GM23338 (cell line): ENCODE results near the gene PRKX. TPM values are rescaled to one million over a fixed set of nuclear protein-coding genes. Genes with fewer than 3 reads are reported as not detected.

Source experiments
- ATAC-seq: fragments of 200-7000 bp; cut with Tn5 transposase; 3 replicates; pipeline ENCODE4 v1.9.1; 2020
- DNase-seq: peaks from one replicate; pipeline ENCODE4 v3.0.0-alpha.2; 2015; ENCODE audit warnings: low spot score
- H2AFZ ChIP-seq: fragments of 200-600 bp; sonication (generic); 2 replicates; pipeline ENCODE4 v1.8.0; 2016; ENCODE audit warnings: antibody characterized with exemption, mild to moderate bottlenecking, moderate library complexity
- H3F3A ChIP-seq: fragments of 200-600 bp; sonication (generic); replicated peaks from 2 replicates; pipeline ENCODE4 v1.8.0; 2017; ENCODE audit warnings: antibody characterized with exemption, mixed run types, low read depth
- H3K27ac ChIP-seq: fragments of 200-600 bp; sonication (generic); 2 replicates; pipeline ENCODE4 v1.6.1; 2016; ENCODE audit warnings: low read depth
- H3K27me3 ChIP-seq: fragments of 200-600 bp; sonication (generic); 2 replicates; pipeline ENCODE4 v1.8.0; 2016; ENCODE audit warnings: mild to moderate bottlenecking, mixed run types, moderate library complexity; ENCODE audit not compliant: insufficient read depth
- H3K36me3 ChIP-seq: fragments of 200-600 bp; sonication (generic); 2 replicates; pipeline ENCODE4 v1.8.0; 2016; ENCODE audit warnings: mild to moderate bottlenecking; ENCODE audit not compliant: insufficient read depth
- H3K4me1 ChIP-seq: fragments of 200-600 bp; sonication (generic); 2 replicates; pipeline ENCODE4 v1.8.0; 2016; ENCODE audit warnings: mild to moderate bottlenecking, moderate library complexity; ENCODE audit not compliant: insufficient read depth
- H3K4me2 ChIP-seq: fragments of 200-600 bp; sonication (generic); 2 replicates; pipeline ENCODE4 v1.7.1; 2017; ENCODE audit warnings: mixed run types
- H3K4me3 ChIP-seq: fragments of 200-600 bp; sonication (generic); 2 replicates; pipeline ENCODE4 v1.6.1; 2016; ENCODE audit warnings: mixed run types
- H3K79me2 ChIP-seq: fragments of 200-600 bp; sonication (generic); replicated peaks from 2 replicates; pipeline ENCODE4 v1.8.0; 2017; ENCODE audit warnings: mild to moderate bottlenecking; ENCODE audit not compliant: insufficient read depth
- H3K9me2 ChIP-seq: fragments of 200-600 bp; sonication (generic); 2 replicates; pipeline ENCODE4 v1.8.0; 2017; ENCODE audit not compliant: insufficient read depth
- H4K20me1 ChIP-seq: fragments of 200-600 bp; sonication (generic); replicated peaks from 2 replicates; pipeline ENCODE4 v1.8.0; 2017; ENCODE audit warnings: mild to moderate bottlenecking; ENCODE audit not compliant: insufficient read depth
- H3K27ac Mint-ChIP-seq: 2 replicates; pipeline ENCODE4 v1.8.0; 2020; ENCODE audit warnings: inconsistent platforms, mild to moderate bottlenecking, moderate library complexity, mixed read lengths
- H3K27me3 Mint-ChIP-seq: 3 replicates; pipeline ENCODE4 v1.8.0; 2022; ENCODE audit warnings: low read depth, mild to moderate bottlenecking, moderate library complexity, mixed read lengths, inconsistent platforms; ENCODE audit not compliant: insufficient read depth, poor library complexity
- H3K36me3 Mint-ChIP-seq: 3 replicates; pipeline ENCODE4 v1.8.0; 2021; ENCODE audit warnings: low read depth, mild to moderate bottlenecking, inconsistent platforms, moderate library complexity, mixed read lengths
- H3K4me1 Mint-ChIP-seq: 3 replicates; pipeline ENCODE4 v1.8.0; 2020; ENCODE audit warnings: mild to moderate bottlenecking, inconsistent platforms, mixed read lengths
- H3K4me3 Mint-ChIP-seq: 3 replicates; pipeline ENCODE4 v1.8.0; 2021; ENCODE audit warnings: moderate library complexity, mild to moderate bottlenecking, inconsistent platforms, mixed read lengths
- H3K9me3 Mint-ChIP-seq: 3 replicates; pipeline ENCODE4 v1.8.0; 2020; ENCODE audit warnings: moderate library complexity, mild to moderate bottlenecking, inconsistent platforms, mixed read lengths
- CREB1 ChIP-seq: fragments of 250-450 bp; sonication (Bioruptor Pico); IDR thresholded peaks from 2 replicates; pipeline ENCODE4 v1.5.0; 2020; ENCODE audit warnings: low read depth, mild to moderate bottlenecking, moderate library complexity
- EZH2 ChIP-seq: fragments of 200-600 bp; sonication (generic); IDR thresholded peaks from one replicate; pipeline ENCODE4 v1.8.0; 2017; ENCODE audit warnings: antibody characterized with exemption, mild to moderate bottlenecking, low read depth; ENCODE audit not compliant: unreplicated experiment
- EZH2phosphoT487 ChIP-seq: fragments of 200-600 bp; sonication (generic); IDR thresholded peaks from one replicate; pipeline ENCODE4 v1.8.1; 2018; ENCODE audit warnings: antibody characterized with exemption; ENCODE audit not compliant: unreplicated experiment
- JUNB ChIP-seq: IDR thresholded peaks from one replicate; pipeline ENCODE4 v1.6.1; 2016; ENCODE audit warnings: antibody characterized with exemption; ENCODE audit not compliant: unreplicated experiment
- NANOG ChIP-seq: IDR thresholded peaks from 2 replicates; pipeline ENCODE4 v1.6.1; 2016; ENCODE audit warnings: antibody characterized with exemption, borderline replicate concordance
- POLR2AphosphoS5 ChIP-seq: IDR thresholded peaks from 2 replicates; pipeline ENCODE4 v1.6.1; 2016; ENCODE audit warnings: antibody characterized with exemption, low read depth
- ZNF114 ChIP-seq: fragments of 250-450 bp; sonication (Bioruptor Pico); IDR thresholded peaks from 2 replicates; pipeline ENCODE4 v1.5.0; 2020; ENCODE audit warnings: mild to moderate bottlenecking, moderate library complexity
- ZNF331 ChIP-seq: fragments of 250-450 bp; sonication (Bioruptor Pico); IDR thresholded peaks from 2 replicates; pipeline ENCODE4 v1.5.0; 2020; ENCODE audit warnings: low read depth, mild to moderate bottlenecking, moderate library complexity
- polyA plus RNA-seq: library from polyadenylated mRNA; unstranded; fragments of >200 nt; fragmentation: Nextera tagmentation; extraction: Ambion mirVana; gene quantifications from 2 replicates; pipeline ENCODE4 v1.2.1, GENCODE V29; 2016
- total RNA-seq: library from RNA; depleted of rRNA; stranded (reverse); fragments of >200 nt; shearing (Covaris generic); gene quantifications from 2 replicates; pipeline ENCODE4 v1.2.3, GENCODE V29; 2014
- TF ChIP-seq, protein P1 (sequence below): IDR thresholded peaks from 2 replicates; pipeline ENCODE4 v1.6.1; 2016; ENCODE audit warnings: antibody characterized with exemption
- TF ChIP-seq, protein P2 (sequence below), 2 experiments: fragments of 200-600 bp in 1 of 2; sonication (generic) in 1 of 2; conservative IDR thresholded peaks; 2 replicates each; pipeline versions ENCODE4 v1.5.1 to v1.6.1; 2016 to 2017; ENCODE audit warnings: antibody characterized with exemption in 2 of 2, low read depth in 2 of 2, mild to moderate bottlenecking in 2 of 2, moderate library complexity in 1 of 2
- TF ChIP-seq, protein P3 (sequence below): IDR thresholded peaks from one replicate; pipeline ENCODE4 v1.6.1; 2018; ENCODE audit warnings: antibody characterized with exemption; ENCODE audit not compliant: unreplicated experiment

The PRKX gene
- total and polyA plus RNA-seq, 2 experiments from 2014 or later, result 12.9 to 43.5 TPM

DNA sequence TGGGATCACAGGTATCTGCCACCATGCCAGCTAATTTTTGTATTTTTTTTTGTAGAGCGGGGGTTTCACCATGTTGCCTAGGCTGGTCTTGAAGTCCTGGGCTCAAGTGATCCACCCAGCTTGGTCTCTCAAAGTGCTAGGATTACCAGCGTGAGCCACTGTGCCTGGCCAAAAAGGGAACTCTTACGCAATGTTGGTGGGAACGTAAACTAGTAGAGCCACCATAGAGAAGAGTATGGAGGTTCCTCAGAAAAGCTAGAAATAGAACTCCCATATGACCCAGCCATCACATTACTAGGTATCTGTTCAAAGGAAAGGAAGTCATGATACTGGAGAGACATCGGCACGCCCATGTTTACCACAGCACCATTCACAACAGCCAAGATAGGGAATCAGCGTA lies 85.9 kb downstream of the PRKX start (continued):
- TF ChIP-seq, protein P1, sequence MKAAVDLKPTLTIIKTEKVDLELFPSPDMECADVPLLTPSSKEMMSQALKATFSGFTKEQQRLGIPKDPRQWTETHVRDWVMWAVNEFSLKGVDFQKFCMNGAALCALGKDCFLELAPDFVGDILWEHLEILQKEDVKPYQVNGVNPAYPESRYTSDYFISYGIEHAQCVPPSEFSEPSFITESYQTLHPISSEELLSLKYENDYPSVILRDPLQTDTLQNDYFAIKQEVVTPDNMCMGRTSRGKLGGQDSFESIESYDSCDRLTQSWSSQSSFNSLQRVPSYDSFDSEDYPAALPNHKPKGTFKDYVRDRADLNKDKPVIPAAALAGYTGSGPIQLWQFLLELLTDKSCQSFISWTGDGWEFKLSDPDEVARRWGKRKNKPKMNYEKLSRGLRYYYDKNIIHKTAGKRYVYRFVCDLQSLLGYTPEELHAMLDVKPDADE, result no peak
- TF ChIP-seq ZNF114, result no peak
- TF ChIP-seq CREB1, result no peak
- no peak for TF ChIP-seq NANOG
- no peak for TF ChIP-seq POLR2AphosphoS5
- TF ChIP-seq, protein P2, sequence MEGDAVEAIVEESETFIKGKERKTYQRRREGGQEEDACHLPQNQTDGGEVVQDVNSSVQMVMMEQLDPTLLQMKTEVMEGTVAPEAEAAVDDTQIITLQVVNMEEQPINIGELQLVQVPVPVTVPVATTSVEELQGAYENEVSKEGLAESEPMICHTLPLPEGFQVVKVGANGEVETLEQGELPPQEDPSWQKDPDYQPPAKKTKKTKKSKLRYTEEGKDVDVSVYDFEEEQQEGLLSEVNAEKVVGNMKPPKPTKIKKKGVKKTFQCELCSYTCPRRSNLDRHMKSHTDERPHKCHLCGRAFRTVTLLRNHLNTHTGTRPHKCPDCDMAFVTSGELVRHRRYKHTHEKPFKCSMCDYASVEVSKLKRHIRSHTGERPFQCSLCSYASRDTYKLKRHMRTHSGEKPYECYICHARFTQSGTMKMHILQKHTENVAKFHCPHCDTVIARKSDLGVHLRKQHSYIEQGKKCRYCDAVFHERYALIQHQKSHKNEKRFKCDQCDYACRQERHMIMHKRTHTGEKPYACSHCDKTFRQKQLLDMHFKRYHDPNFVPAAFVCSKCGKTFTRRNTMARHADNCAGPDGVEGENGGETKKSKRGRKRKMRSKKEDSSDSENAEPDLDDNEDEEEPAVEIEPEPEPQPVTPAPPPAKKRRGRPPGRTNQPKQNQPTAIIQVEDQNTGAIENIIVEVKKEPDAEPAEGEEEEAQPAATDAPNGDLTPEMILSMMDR (conservative IDR thresholded peaks at IDR 0.05; ENCODE audit: low read depth in 2 of 2), result no peak
- TF ChIP-seq, protein P3, sequence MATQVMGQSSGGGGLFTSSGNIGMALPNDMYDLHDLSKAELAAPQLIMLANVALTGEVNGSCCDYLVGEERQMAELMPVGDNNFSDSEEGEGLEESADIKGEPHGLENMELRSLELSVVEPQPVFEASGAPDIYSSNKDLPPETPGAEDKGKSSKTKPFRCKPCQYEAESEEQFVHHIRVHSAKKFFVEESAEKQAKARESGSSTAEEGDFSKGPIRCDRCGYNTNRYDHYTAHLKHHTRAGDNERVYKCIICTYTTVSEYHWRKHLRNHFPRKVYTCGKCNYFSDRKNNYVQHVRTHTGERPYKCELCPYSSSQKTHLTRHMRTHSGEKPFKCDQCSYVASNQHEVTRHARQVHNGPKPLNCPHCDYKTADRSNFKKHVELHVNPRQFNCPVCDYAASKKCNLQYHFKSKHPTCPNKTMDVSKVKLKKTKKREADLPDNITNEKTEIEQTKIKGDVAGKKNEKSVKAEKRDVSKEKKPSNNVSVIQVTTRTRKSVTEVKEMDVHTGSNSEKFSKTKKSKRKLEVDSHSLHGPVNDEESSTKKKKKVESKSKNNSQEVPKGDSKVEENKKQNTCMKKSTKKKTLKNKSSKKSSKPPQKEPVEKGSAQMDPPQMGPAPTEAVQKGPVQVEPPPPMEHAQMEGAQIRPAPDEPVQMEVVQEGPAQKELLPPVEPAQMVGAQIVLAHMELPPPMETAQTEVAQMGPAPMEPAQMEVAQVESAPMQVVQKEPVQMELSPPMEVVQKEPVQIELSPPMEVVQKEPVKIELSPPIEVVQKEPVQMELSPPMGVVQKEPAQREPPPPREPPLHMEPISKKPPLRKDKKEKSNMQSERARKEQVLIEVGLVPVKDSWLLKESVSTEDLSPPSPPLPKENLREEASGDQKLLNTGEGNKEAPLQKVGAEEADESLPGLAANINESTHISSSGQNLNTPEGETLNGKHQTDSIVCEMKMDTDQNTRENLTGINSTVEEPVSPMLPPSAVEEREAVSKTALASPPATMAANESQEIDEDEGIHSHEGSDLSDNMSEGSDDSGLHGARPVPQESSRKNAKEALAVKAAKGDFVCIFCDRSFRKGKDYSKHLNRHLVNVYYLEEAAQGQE, result no peak
- TF ChIP-seq EZH2, result no peak
- TF ChIP-seq ZNF331 (CRISPR knock-in tag), result no peak
- no peak for TF ChIP-seq EZH2phosphoT487
- no peak for TF ChIP-seq JUNB

DNA sequence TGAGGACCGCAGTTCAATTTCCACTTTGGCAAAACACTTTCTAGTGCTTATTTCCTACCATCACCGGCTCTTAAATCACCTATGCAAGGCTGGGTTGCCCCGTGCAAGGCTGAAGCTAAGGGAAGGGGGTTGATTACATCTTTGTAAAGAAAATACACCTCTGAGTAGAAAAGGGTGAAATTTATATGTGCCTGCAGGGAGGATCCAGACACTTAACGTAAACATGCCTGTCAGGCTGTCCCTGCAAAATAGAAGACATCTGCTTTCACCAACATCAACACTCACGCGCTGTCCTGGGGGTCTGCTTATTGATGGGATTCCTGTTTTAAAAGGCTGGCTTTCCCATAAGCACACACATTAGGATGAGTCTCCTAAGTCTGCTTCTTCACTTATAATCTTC lies 92.0 kb downstream of the PRKX start:
- Histone ChIP-seq H3F3A (no peaks in the 10 kb centered on the region), H2AFZ (no peak overlapping the region), H3K36me3 (no peaks in the 10 kb centered on the region), H3K9me2 (no peaks in the 10 kb centered on the region), H3K4me1 (no peaks in the 10 kb centered on the region), H3K27me3 (no peaks in the 10 kb centered on the region), H3K4me2 (no peak overlapping the region), H3K27ac (no peak overlapping the region), H4K20me1 (0 out of 2 replicates have a peak, but pooled peaks cover 3% of the 10 kb centered on the region), H3K4me3 (no peak overlapping the region), H3K79me2 (no peaks in the 10 kb centered on the region)
- H3K4me3 Mint-ChIP-seq, result no peak overlapping the region
- no peaks in the 10 kb centered on the region for H3K4me1 Mint-ChIP-seq
- H3K36me3 Mint-ChIP-seq, result peaks cover 43% of the 10 kb centered on the region
- no peaks in the 10 kb centered on the region for H3K9me3 Mint-ChIP-seq
- H3K27ac Mint-ChIP-seq, result no peak overlapping the region
- H3K27me3 Mint-ChIP-seq, result no peaks in the 10 kb centered on the region
- ATAC-seq (no peak), DNase-seq (no peak)
- no peak for TF ChIP-seq JUNB
- TF ChIP-seq, protein P3, result no peak
- TF ChIP-seq EZH2phosphoT487, result no peak
- no peak for TF ChIP-seq ZNF331 (CRISPR knock-in tag)
- no peak for TF ChIP-seq EZH2
- no peak for TF ChIP-seq NANOG
- no peak for TF ChIP-seq POLR2AphosphoS5
- TF ChIP-seq, protein P2 (conservative IDR thresholded peaks at IDR 0.05; ENCODE audit: low read depth in 2 of 2), result no peak
